OCI-LY1 (cell line): ENCODE data around the gene UPK1B.

ENCODE experiments used
- CTCF ChIP-seq: fragments of 200-600 bp; sonication (generic), shearing (Covaris generic); IDR thresholded peaks from 2 replicates; pipeline ENCODE4 v1.5.1; 2017; ENCODE audit warnings: mild to moderate bottlenecking, antibody characterized with exemption, low read length, moderate library complexity, mixed read lengths
- EZH2 ChIP-seq: fragments of 200-600 bp; sonication (generic), shearing (Covaris generic); IDR thresholded peaks from 2 replicates; pipeline ENCODE4 v1.8.0; 2017; ENCODE audit warnings: borderline replicate concordance, mixed run types, mild to moderate bottlenecking, antibody characterized with exemption, low read length, moderate library complexity, mixed read lengths

DNA sequence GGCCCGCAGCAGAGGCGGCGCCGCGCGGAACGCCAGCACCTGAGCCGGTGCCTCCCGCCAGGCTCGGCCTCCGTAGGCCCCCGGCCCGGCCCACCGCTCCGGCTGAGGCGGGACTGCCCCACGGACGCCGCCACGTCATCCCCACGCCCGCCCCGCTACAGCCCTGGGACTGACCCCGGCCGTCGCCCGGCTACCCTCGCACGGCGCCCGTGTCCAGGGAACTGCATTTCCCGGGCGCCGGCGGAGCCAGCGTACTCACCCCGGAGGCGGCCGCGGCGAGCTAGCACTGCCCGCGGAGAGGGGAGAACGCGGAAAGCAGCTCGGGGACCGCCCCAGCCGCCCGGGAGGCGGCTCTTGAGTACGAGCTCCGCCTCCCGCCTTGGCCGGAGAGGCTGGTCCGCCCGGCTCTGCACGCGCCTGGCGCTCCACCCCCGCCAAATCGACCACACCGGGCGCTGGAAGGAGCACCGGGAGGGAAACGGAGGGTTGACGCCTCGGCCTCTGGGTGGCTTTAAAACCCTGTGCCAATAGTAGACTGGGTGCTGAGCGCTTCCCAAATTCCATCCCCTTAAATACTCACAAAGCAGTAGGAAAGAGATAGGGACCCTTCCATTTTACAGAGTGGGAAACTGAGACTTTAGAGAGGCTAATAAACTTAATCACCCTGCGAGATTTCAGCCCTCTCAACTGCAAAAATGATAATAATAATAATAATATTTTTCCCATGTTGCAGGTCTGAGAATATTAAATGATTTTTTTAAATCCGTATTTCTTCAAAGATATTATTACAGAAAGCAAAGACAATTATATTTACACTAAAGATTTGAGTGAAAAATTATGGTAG is 67.4 kb downstream of the UPK1B start, which contains the start of gene B4GALT4:
- TF ChIP-seq CTCF (no peak), EZH2 (no peak)
